GM21619 (cell line): Measurements from ENCODE around the gene ECE2.
A peak's percentile ranks its signal among the peaks of the same experiment; 100 is the strongest.

Experiments used
- ATAC-seq: cut with Tn5 transposase; IDR thresholded peaks from one replicate; pipeline ENCODE4 v1.9.1; 2021; ENCODE audit not compliant: unreplicated experiment

Gene ECE2

GRCh38 chr3:184240384-184241140 is 35.3 kb upstream of the ECE2 start:
- no peak for ATAC-seq

- no peak for ATAC-seq
These were observed 34.7 kb upstream of the ECE2 start for GRCh38 chr3:184241141-184241446.

GRCh38 chr3:184241447-184242296 is 34.1 kb upstream of the ECE2 start:
- ATAC-seq, result no peak

GRCh38 chr3:184242297-184242685 is 33.5 kb upstream of the ECE2 start:
- ATAC-seq, result no peak

- ATAC-seq, result peak; percentile 55
These were observed 27.1 kb upstream of the ECE2 start, which contains the start of gene ALG3 for GRCh38 chr3:184248454-184249411. Gene ALG3 (minus strand): TSS chr3:184248962. CDS start chr3:184248940, 22 bp downstream.

- peak; percentile 83 for ATAC-seq
These were observed 26.2 kb upstream of the ECE2 start, which contains the start of gene EEF1AKMT4 for GRCh38 chr3:184249412-184250166. Gene EEF1AKMT4 (plus strand): TSS chr3:184249672. CDS start chr3:184249695, 23 bp downstream.

- ATAC-seq, result peak; percentile 64
These were observed 25.5 kb upstream of the ECE2 start for GRCh38 chr3:184250167-184250828.

GRCh38 chr3:184255291-184256039 is 20.4 kb upstream of the ECE2 start:
- ATAC-seq, result no peak

- no peak for ATAC-seq
These were observed 18.5 kb upstream of the ECE2 start for GRCh38 chr3:184257083-184257915.

GRCh38 chr3:184258926-184259325 is 16.9 kb upstream of the ECE2 start:
- ATAC-seq, result no peak

GRCh38 chr3:184259396-184259877 is 16.4 kb upstream of the ECE2 start:
- no peak for ATAC-seq

GRCh38 chr3:184259878-184260723 is 15.7 kb upstream of the ECE2 start:
- no peak for ATAC-seq

- ATAC-seq, result no peak
These were observed 15.0 kb upstream of the ECE2 start for GRCh38 chr3:184260724-184261269.

- ATAC-seq, result peak; percentile 58
These were observed 14.5 kb upstream of the ECE2 start, which contains the start of gene CAMK2N2 for GRCh38 chr3:184261270-184261853. Gene CAMK2N2 (minus strand): TSS chr3:184261553. CDS start chr3:184261285, 268 bp downstream.

GRCh38 chr3:184261854-184262763 is 13.7 kb upstream of the ECE2 start:
- peak; percentile 4 for ATAC-seq
